Lower leg skin (tissue), 4 donors: ENCODE data around the gene XIRP2. TPM values are rescaled to one million over a fixed set of nuclear protein-coding genes. Genes with fewer than 3 reads are reported as not detected.
"Not testable (repeated sequence)": the region's sequence is repeated elsewhere in the genome, so short reads cannot be mapped to it uniquely, and the experiment has no call there.

Source experiments
- DNase-seq, 2 donors: peaks; one replicate each; pipeline ENCODE4 v3.0.0-alpha.2; 2019; ENCODE audit warnings: low spot score in 2 of 2
- H3K4me3 ChIP-seq: fragments of 200-600 bp; sonication (generic); 2 replicates; pipeline ENCODE4 v1.5.1; 2017; ENCODE audit warnings: mild to moderate bottlenecking, low read depth; ENCODE audit not compliant: poor library complexity, severe bottlenecking
- POLR2A ChIP-seq, 2 donors: fragments of 450-650 bp; IDR thresholded peaks; one replicate each; pipeline ENCODE4 v1.6.1; 2016 to 2017; ENCODE audit warnings: antibody characterized with exemption in 2 of 2, mild to moderate bottlenecking in 1 of 2, moderate library complexity in 1 of 2
- WGBS, 2 donors: methylation state at CpG; one replicate each; pipeline ENCODE4 v1.1.5; 2018; 5-methylcytosine and 5-hydroxymethylcytosine counted together
- intact Hi-C: fragments of 100-400 bp; cut with DNase I; formaldehyde crosslinking; loops from one replicate; pipeline ENCODE4 v1.15.0; 2023; ENCODE audit warnings: low total_unique reads
- total RNA-seq, 4 donors: library from RNA; depleted of rRNA; stranded (reverse); fragments of >200 nt; gene quantifications; one replicate each; pipeline ENCODE4 v1.1.0, GENCODE V29; 2016
- TF ChIP-seq, protein P1 (sequence below), 3 donors: fragments of 450-650 bp; IDR thresholded peaks; one replicate each; pipeline ENCODE4 v1.5.1; 2016; ENCODE audit warnings: antibody characterized with exemption in 3 of 3, mild to moderate bottlenecking in 3 of 3, moderate library complexity in 2 of 3

XIRP2 gene
- total RNA-seq, 4 donors from 2014 or later, result 0.06 TPM; not detected in 3

DNA sequence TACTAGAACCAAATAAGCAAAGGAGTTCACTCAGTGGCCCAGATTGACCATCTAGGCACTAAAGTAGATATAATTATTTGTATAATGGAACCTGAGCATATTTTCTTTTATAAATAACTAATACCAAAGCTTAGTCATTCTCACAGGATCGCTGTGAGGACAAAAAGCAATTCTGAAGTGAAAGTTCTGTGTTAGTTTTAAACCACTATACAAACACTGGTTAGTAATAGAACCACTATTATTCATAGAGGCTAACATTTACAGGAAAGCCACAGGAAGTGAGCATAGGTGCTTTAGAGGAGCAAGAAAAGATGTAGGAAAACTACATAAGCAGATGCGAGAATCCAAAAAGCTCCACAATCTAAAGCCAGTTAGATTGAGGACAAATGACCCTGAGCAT, 364.7 kb downstream of the XIRP2 start:
- intact Hi-C loops, result no loop called here

DNA sequence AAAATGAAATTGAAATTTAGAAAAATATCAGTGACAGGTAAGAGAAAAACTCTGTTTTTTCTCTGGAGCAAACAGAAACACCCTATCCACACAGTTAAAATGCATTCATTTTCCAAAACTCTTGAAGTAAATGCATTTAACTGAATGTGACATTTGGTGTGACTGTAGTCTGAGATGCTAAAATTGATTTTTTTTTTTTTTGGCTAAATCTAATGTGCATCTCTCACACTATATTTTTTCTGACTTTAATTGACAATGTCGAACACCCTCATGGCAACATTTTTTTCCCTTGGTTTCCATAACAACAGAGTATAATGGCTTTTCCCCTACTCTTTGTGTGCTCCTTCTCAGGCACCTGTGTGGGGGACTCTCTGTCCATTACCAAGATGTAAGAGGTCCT, 366.4 kb downstream of the XIRP2 start:
- intact Hi-C loops, result no loop called here
- no peak for DNase-seq
- H3K4me3 ChIP-seq, result no peak overlapping the region
- TF ChIP-seq POLR2A (IDR thresholded peaks at IDR 0.05), result no peak
- TF ChIP-seq, protein P1, sequence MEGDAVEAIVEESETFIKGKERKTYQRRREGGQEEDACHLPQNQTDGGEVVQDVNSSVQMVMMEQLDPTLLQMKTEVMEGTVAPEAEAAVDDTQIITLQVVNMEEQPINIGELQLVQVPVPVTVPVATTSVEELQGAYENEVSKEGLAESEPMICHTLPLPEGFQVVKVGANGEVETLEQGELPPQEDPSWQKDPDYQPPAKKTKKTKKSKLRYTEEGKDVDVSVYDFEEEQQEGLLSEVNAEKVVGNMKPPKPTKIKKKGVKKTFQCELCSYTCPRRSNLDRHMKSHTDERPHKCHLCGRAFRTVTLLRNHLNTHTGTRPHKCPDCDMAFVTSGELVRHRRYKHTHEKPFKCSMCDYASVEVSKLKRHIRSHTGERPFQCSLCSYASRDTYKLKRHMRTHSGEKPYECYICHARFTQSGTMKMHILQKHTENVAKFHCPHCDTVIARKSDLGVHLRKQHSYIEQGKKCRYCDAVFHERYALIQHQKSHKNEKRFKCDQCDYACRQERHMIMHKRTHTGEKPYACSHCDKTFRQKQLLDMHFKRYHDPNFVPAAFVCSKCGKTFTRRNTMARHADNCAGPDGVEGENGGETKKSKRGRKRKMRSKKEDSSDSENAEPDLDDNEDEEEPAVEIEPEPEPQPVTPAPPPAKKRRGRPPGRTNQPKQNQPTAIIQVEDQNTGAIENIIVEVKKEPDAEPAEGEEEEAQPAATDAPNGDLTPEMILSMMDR (IDR thresholded peaks at IDR 0.05), result no peak
- 65 to 69% methylated on average over 1 of the region's 1 CpG for WGBS, 2 donors

More for the DNA sequence above, 364.7 kb downstream of the XIRP2 start:
- H3K4me3 ChIP-seq, result no peak overlapping the region
- TF ChIP-seq POLR2A (IDR thresholded peaks at IDR 0.05), result no peak
- TF ChIP-seq, protein P1 (IDR thresholded peaks at IDR 0.05), result no peak
- WGBS, 2 donors, result 82 to 87% methylated on average over 2 of the region's 2 CpGs
- DNase-seq, result no peak

DNA sequence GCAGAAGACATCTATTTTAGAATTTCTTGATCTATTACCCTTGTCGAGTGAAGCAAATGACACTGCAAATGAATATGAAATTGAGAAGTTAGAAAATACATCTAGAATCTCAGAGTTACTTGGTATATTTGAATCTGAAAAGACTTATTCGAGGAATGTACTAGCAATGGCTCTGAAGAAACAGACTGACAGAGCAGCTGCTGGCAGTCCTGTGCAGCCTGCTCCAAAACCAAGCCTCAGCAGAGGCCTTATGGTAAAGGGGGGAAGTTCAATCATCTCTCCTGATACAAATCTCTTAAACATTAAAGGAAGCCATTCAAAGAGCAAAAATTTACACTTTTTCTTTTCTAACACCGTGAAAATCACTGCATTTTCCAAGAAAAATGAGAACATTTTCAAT, 370.4 kb downstream of the XIRP2 start:
- no peak overlapping the region for H3K4me3 ChIP-seq
- intact Hi-C loops, result no loop called here
- no peak for DNase-seq
- TF ChIP-seq POLR2A (IDR thresholded peaks at IDR 0.05), result no peak
- TF ChIP-seq, protein P1 (IDR thresholded peaks at IDR 0.05), result no peak
- WGBS, 2 donors, result 64 to 65% methylated on average over 3 of the region's 3 CpGs

DNA sequence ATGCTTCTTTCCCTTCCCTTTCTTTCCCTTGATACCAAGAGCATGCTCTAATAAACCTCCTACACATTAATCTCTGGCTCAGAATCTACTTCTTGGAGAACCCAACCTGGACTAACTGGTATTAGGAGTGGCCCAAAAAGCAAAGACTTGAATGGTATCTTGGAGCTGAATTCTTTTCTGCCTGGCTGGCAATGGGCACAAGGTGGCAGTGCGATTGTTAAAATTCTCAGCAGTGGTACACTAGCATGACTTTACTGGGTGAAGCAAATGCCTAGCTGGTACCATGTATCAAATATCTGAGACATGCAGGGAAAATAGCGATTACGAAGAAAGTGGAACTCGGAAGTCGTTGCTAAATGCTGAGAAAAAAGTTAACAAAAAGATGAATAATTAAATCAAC, 376.1 kb downstream of the XIRP2 start:
- H3K4me3 ChIP-seq, result no peak overlapping the region
- 88% methylated on average over 5 of the region's 5 CpGs for WGBS, 2 donors
- DNase-seq, result no peak
- intact Hi-C loops, result no loop called here
- TF ChIP-seq POLR2A (IDR thresholded peaks at IDR 0.05), result no peak
- TF ChIP-seq, protein P1 (IDR thresholded peaks at IDR 0.05), result no peak

DNA sequence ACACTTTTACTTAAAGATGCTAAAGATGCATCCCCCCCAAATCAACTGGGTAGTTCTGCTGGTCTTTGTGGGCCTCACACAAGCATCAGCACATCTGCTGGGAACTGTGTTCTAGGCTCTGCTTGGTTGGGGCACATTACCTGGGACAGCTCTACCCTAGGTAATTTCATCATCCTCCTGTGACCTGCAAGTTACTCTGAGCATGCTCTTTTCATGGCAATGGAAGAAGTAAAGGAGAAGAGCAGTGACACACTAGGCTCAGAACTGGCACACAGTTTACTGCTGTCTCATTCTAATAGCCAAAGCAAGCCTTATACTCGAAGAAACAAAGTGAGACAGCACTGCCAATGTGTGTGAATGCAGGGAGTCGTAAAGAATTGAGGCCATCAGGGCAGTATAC, 376.7 kb downstream of the XIRP2 start:
- no peak overlapping the region for H3K4me3 ChIP-seq
- no peak for DNase-seq
- intact Hi-C loops, result no loop called here
- WGBS, 2 donors, result 71 to 82% methylated on average over 2 of the region's 2 CpGs
- TF ChIP-seq POLR2A (IDR thresholded peaks at IDR 0.05), result no peak
- TF ChIP-seq, protein P1 (IDR thresholded peaks at IDR 0.05), result no peak

DNA sequence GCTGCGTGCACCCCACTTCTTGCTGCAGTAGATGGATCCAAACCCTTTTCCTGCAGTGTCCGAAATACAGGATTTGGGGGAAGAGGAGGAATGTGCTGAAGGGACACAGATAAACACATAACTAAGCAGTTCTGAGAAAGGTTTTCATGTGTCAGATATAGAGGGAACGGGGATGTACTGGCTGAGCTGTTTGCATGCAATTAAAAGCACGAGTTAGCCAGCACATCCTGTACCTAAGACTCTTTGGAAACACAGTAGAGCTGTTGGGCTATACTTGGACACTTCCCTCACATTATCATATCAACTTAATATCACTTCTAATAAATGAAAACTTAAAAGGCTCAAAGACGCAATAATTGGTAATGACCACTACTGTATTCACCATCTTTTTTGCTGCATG, 377.4 kb downstream of the XIRP2 start:
- DNase-seq, result no peak
- 83 to 89% methylated on average over 5 of the region's 5 CpGs for WGBS, 2 donors
- no peak overlapping the region for H3K4me3 ChIP-seq
- intact Hi-C loops, result no loop called here
- TF ChIP-seq, protein P1 (IDR thresholded peaks at IDR 0.05), result no peak
- no peak for TF ChIP-seq POLR2A (IDR thresholded peaks at IDR 0.05)

DNA sequence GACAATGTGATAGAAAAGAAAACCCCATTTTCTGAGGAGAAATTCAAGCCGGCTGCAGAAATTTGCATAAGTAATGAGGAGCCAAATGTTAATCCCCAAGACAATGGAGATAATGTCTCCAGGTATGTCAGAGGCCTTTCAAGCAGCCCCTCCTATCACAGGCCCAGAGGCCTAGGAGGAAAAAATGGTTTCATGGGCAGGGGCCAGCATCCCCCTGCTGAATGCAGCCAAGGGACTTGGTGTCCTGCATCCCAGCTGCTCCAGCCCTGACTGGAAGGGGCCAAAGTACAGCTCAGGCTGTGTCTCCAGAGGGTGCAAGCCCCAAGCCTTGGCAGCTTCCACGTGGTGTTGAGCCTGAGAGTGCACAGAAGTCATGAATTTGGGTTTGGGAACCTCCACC, 380.0 kb downstream of the XIRP2 start:
- WGBS, 2 donors, result 62 to 65% methylated on average over 2 of the region's 2 CpGs
- H3K4me3 ChIP-seq, intact Hi-C loops, DNase-seq: not testable (repeated sequence)
